HFFc6 (cell line): ENCODE data around the gene TOMM20L. TPM values are rescaled to one million over a fixed set of nuclear protein-coding genes. Genes with fewer than 3 reads are reported as not detected.

ENCODE experiments used
- DNase-seq: peaks from one replicate; pipeline ENCODE4 v3.0.0-alpha.2; 2018
- H3K27ac Mint-ChIP-seq: 2 replicates; pipeline ENCODE4 v1.8.0; 2020; ENCODE audit warnings: mild to moderate bottlenecking, mixed read lengths
- H3K27me3 Mint-ChIP-seq: 2 replicates; pipeline ENCODE4 v1.8.0; 2021; ENCODE audit warnings: mild to moderate bottlenecking, moderate library complexity, mixed read lengths; ENCODE audit not compliant: insufficient read depth
- H3K36me3 Mint-ChIP-seq: 2 replicates; pipeline ENCODE4 v1.8.0; 2021; ENCODE audit warnings: low read depth, mixed read lengths
- H3K4me1 Mint-ChIP-seq: 2 replicates; pipeline ENCODE4 v1.8.0; 2020; ENCODE audit warnings: low read depth, mixed read lengths
- H3K4me3 Mint-ChIP-seq: 2 replicates; pipeline ENCODE4 v1.8.0; 2020; ENCODE audit warnings: mild to moderate bottlenecking, moderate library complexity, mixed read lengths
- H3K9me3 Mint-ChIP-seq: 2 replicates; pipeline ENCODE4 v1.8.0; 2020; ENCODE audit warnings: mild to moderate bottlenecking, mixed read lengths
- total RNA-seq, 6 experiments: library from RNA; stranded (reverse); fragmentation: NEBNext Ultra II Directional; extraction: Animal tissue kit (Norgen Biotek cat#: 25700); gene quantifications; 2 replicates in 1 of 6; 3 replicates in 5 of 6; pipeline ENCODE4 v1.2.3, GENCODE V29; 2021
- TF ChIP-seq, protein P1 (sequence below): fragments of 200-600 bp; sonication (generic); IDR thresholded peaks from 2 replicates; pipeline ENCODE4 v1.5.0; 2021; ENCODE audit warnings: antibody characterized with exemption, mild to moderate bottlenecking

Gene TOMM20L
- total RNA-seq, 6 experiments from 2014 or later = not detected

DNA sequence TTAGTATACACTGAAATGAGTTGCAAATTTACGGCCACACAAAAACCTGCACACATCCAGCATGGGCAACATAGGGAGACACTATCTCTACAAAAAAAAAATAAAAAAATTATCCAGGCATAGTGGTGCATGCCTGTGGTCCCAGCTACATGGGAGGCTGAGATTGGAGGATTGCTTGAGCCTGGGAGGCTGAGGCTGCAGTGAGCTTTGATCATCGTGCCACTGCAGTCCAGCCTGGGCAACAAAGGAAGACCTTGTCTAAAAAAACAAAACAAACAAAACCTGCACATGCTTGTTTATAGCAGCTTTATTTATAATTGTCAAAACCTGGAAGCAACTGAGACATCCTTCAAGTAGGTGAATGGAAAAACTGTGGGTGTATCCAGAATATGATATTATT, 4.9 kb upstream of the TOMM20L start:
- Mint-ChIP-seq H3K36me3 (no peaks in the 10 kb centered on the region), H3K27me3 (no peaks in the 10 kb centered on the region; the same call in 1 of the 2 replicates), H3K27ac (no peak overlapping the region), H3K4me3 (no peak overlapping the region), H3K4me1 (no peaks in the 10 kb centered on the region), H3K9me3 (no peaks in the 10 kb centered on the region)
- no peak for DNase-seq
- TF ChIP-seq, protein P1, sequence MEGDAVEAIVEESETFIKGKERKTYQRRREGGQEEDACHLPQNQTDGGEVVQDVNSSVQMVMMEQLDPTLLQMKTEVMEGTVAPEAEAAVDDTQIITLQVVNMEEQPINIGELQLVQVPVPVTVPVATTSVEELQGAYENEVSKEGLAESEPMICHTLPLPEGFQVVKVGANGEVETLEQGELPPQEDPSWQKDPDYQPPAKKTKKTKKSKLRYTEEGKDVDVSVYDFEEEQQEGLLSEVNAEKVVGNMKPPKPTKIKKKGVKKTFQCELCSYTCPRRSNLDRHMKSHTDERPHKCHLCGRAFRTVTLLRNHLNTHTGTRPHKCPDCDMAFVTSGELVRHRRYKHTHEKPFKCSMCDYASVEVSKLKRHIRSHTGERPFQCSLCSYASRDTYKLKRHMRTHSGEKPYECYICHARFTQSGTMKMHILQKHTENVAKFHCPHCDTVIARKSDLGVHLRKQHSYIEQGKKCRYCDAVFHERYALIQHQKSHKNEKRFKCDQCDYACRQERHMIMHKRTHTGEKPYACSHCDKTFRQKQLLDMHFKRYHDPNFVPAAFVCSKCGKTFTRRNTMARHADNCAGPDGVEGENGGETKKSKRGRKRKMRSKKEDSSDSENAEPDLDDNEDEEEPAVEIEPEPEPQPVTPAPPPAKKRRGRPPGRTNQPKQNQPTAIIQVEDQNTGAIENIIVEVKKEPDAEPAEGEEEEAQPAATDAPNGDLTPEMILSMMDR = no peak

DNA sequence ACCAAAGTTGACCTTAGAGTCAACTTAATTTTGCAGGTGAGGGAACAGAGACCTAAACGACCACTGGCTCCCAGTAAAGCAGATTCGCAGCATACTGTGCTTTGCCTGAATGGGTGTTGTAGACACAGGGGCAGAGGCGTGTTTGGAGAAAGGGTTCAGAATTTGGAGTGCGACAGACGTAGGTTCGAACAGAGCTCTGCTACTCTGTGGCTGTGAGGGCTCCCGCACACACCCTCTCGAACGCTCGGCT, 243 bp upstream of the TOMM20L start:
- TF ChIP-seq, protein P1 = no peak
- peak overlapping the region; percentile 67 for H3K27ac Mint-ChIP-seq
- no peak for DNase-seq
- no peaks in the 10 kb centered on the region for H3K36me3 Mint-ChIP-seq
- peak overlapping the region; percentile 70 for H3K4me3 Mint-ChIP-seq
- no peaks in the 10 kb centered on the region for H3K9me3 Mint-ChIP-seq
- H3K4me1 Mint-ChIP-seq = no peaks in the 10 kb centered on the region
- H3K27me3 Mint-ChIP-seq = no peaks in the 10 kb centered on the region; the same call in 1 of the 2 replicates

- Mint-ChIP-seq H3K36me3 (no peaks in the 10 kb centered on the region), H3K27me3 (no peaks in the 10 kb centered on the region; the same call in 1 of the 2 replicates), H3K9me3 (no peaks in the 10 kb centered on the region), H3K4me3 (no peak overlapping the region), H3K27ac (no peak overlapping the region), H3K4me1 (no peaks in the 10 kb centered on the region)
- TF ChIP-seq, protein P1 = no peak
- DNase-seq = no peak
Measured at GRCh38 chr14:58397156-58397555, 1.4 kb downstream of the TOMM20L start.

DNA sequence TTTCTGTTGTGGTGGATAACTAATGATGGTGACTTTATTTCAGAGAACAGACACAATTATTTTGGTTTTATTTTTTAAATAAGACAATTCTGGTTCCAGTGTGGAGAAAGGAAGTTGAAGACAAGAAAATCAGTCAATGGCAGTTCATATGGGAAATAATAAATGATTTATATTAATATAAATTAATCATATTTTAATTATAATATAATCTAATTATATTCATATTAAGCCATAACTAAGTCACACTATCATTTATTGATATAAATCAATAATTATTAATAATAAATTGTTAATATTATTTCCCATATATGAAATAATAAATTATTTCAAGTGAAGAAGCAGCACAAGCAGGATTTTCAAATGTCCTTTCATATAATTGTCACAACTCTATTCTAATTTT, 2.8 kb downstream of the TOMM20L start:
- no peaks in the 10 kb centered on the region for H3K4me1 Mint-ChIP-seq

GRCh38 chr14:58398895-58399294, 3.2 kb downstream of the TOMM20L start:
- no peak overlapping the region for H3K4me3 Mint-ChIP-seq
- TF ChIP-seq, protein P1 = no peak
- H3K27me3 Mint-ChIP-seq = no peaks in the 10 kb centered on the region; the same call in 1 of the 2 replicates
- no peaks in the 10 kb centered on the region for H3K36me3 Mint-ChIP-seq
- H3K4me1 Mint-ChIP-seq = no peaks in the 10 kb centered on the region
- H3K27ac Mint-ChIP-seq = no peak overlapping the region
- no peak for DNase-seq
- no peaks in the 10 kb centered on the region for H3K9me3 Mint-ChIP-seq

More for the DNA sequence above, 2.8 kb downstream of the TOMM20L start:
- DNase-seq = no peak
- TF ChIP-seq, protein P1 = no peak
- no peak overlapping the region for H3K27ac Mint-ChIP-seq
- no peaks in the 10 kb centered on the region for H3K9me3 Mint-ChIP-seq
- H3K4me3 Mint-ChIP-seq = no peak overlapping the region
- H3K27me3 Mint-ChIP-seq = no peaks in the 10 kb centered on the region; the same call in 1 of the 2 replicates
- H3K36me3 Mint-ChIP-seq = no peaks in the 10 kb centered on the region

DNA sequence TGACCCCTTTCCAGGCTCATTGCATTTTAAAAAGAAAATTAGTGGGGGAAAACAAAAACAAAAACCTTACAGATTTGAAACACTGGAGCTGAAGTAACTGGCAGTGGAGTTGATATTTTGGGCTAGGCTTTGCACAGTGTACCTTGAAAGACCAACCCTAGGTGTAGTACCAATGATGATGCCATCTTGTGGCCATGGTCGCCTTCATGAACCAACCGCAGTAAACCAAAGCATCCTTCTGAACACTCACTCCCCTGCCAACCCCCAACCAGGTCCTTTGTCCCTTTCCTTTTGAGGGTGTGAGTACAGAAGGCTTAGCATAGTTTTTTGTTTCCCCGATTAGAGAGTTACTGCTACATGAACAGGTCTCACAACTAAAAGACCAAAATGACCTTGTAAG, 5.9 kb downstream of the TOMM20L start:
- no peaks in the 10 kb centered on the region for H3K9me3 Mint-ChIP-seq
- DNase-seq = no peak
- TF ChIP-seq, protein P1 = peak; percentile 13; the same call in 1 of the 2 replicates

More for the DNA sequence above, 5.9 kb downstream of the TOMM20L start:
- Mint-ChIP-seq H3K4me3 (no peak overlapping the region), H3K27ac (no peak overlapping the region), H3K36me3 (0 out of 2 replicates have a peak, but pooled peaks cover 1% of the 10 kb centered on the region), H3K4me1 (no peaks in the 10 kb centered on the region), H3K27me3 (no peaks in the 10 kb centered on the region)
